ENCODE results near the gene EIF5A.

DNA sequence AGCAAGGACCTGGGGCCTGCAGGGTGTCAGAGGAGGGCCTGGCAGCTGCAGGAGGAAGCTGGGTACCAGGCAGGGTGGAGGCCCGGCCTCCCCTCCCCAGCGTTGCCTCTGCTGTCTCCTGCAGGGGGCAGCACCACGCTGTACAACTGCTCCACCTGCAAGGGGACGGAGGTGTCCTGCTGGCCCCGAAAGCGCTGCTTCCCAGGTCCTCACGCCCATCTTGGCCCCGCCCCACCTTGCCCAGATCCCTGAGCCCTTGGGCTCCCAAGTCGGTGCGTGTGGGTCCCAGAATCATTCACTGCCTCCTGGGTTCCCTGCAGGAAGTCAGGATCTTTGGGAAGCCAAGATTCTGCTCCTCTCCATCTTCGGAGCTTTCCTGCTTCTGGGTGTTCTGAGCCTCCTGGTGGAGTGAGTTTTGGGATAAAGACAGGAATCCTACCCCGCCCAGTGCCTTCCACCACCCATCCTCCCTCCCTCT is 48.7 kb downstream of the EIF5A start:
- TF ChIP-seq, protein P1, sequence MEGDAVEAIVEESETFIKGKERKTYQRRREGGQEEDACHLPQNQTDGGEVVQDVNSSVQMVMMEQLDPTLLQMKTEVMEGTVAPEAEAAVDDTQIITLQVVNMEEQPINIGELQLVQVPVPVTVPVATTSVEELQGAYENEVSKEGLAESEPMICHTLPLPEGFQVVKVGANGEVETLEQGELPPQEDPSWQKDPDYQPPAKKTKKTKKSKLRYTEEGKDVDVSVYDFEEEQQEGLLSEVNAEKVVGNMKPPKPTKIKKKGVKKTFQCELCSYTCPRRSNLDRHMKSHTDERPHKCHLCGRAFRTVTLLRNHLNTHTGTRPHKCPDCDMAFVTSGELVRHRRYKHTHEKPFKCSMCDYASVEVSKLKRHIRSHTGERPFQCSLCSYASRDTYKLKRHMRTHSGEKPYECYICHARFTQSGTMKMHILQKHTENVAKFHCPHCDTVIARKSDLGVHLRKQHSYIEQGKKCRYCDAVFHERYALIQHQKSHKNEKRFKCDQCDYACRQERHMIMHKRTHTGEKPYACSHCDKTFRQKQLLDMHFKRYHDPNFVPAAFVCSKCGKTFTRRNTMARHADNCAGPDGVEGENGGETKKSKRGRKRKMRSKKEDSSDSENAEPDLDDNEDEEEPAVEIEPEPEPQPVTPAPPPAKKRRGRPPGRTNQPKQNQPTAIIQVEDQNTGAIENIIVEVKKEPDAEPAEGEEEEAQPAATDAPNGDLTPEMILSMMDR (optimal IDR thresholded peaks at IDR 0.05 in 1 of 3, IDR thresholded peaks at IDR 0.05 in 1 of 3, conservative IDR thresholded peaks at IDR 0.05 in 1 of 3; ENCODE audit: extremely low read depth in 1 of 3, insufficient read depth in 2 of 3, low read length in 3 of 3), result peak; percentile 82 to 100 (median 98)
- no peak for TF ChIP-seq EZH2 (IDR thresholded peaks at IDR 0.05; ENCODE audit: low read length)

Data from keratinocyte (primary cell).